ENCODE data around the gene PIK3R1.
"Not testable (repeated sequence)": the region's sequence is repeated elsewhere in the genome, so short reads cannot be mapped to it uniquely, and the experiment has no call there.

PIK3R1 gene

GRCh38 chr5:68193481-68194036 is 22.0 kb upstream of the PIK3R1 start:
- DNase-seq: no peak

DNA sequence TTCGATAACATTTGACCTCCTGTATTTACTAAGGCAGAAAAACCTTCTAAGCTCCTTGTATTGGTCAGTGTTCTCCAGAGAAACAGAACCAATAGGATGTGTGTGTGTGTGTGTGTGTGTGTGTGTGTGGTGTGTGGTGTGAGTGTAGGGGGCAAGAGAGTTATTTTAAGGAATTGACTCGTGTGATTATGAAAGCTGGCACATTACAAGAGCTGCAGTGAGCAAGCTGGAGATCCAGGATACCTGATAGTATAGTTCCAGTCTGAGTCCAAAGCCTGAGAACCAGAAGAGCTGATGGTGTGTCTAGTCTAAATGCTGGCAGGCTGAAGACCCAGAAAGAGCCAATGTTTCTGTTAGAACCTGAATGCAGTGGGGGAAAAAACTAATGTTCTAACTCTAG is 21.2 kb upstream of the PIK3R1 start:
- no peak for DNase-seq

DNA sequence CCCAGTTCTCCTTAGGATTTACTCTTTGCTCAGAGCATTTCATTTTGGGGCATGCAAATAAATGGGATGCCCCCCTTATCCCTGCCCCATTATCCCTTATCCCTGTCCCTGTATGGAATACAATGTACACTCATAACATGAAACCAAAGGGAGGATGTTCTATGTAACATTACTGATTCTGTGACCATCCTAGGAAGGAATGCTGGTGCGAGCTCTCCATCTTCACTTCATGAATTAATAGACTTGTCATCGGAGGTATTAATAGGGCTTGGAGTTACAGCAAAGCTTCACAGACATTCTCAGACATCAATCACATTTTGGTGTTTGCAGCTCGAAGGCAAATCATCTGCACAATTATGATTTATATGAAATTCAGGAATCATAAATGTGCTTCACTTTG is 20.4 kb upstream of the PIK3R1 start:
- no peak for DNase-seq

- no peak for DNase-seq
These were observed 18.7 kb upstream of the PIK3R1 start for GRCh38 chr5:68196876-68197275.

- peak in 1 of 5 experiments; percentile 39 for DNase-seq
These were observed 15.3 kb upstream of the PIK3R1 start for GRCh38 chr5:68200288-68200687.

DNA sequence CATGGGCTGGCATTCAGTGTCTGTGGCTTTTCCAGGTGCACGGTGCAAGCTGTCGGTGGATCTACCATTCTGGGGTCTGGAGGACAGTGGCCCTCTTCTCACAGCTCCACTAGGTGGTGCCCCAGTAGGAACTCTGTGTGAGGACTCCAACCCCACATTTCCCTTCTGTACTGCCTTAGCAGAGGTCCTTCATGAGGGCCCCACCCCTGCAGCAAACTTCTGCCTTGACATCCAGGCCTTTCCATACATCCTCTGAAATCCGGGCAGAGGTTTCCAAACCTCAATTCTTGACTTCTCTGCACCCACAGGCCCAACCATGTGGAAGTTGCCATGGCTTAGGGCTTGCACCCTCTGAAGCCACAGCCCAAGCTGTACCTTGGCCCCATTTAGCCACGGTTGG is 4.9 kb upstream of the PIK3R1 start:
- not testable (repeated sequence) for DNase-seq

- no peak for DNase-seq
These were observed 911 bp upstream of the PIK3R1 start for GRCh38 chr5:68214482-68215207.

DNA sequence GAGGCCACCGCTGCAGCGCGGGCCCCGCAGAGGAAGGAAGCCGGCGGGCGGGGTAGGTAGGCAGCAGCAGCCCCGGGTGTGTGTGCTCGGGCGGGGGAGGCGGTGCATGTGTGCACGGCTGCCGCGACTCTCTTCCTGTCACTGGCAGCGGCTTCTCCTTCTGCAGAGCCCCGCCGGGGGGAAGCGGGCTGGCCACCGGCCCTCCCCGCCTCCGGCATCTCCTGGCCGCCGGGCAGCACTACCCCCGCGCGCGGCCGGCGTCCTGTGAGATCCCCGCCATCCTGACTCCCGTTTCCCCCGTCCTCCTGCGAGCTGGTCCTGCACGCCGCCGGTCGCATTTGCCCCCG is 315 bp downstream of the PIK3R1 start:
- peak in 1 of 5 experiments; percentile 92 for DNase-seq

DNA sequence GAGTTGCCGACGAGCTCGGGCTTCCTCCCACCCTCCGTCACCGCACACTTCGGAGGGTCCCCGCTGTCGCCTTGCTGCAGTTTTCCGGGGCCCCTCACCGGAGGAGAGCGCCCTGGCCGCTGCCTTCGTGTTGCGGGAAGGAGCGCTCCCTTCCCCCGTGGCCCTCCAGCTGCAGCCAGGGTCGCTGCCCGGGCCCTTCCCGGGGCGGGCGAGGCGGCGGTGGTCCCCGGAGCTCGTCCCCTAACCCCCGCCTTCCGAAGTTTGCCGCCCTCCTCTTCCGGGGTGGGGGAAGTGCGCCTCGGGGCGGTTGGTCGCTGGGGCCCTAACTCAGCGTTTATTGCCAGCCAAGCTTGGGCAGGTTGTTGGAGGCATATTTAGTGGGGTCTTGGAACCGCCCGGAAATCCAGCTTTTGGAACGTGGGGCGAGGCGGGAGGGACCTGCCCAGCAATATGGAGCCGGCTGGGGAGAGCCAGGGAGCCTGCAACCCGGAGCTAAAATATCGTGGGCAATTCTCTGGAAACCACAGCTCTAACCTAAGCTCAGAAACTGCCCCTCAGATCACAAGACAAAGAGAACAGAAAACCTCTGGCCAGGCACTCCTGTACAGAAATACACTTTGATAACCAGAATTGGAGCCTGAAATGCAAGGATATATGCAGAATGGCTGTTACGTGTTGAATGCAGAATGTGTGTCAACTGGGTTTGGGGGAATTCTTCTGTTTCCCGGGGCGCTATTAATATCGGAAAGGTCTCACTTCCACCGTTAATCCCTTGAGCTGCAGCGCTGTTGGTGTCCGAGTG is 890 bp downstream of the PIK3R1 start:
- DNase-seq: peak; percentile 24 to 77 (median 43)

- peak in 1 of 5 experiments; percentile 29 for DNase-seq
These were observed 1.4 kb downstream of the PIK3R1 start for GRCh38 chr5:68217047-68217355.

DNA sequence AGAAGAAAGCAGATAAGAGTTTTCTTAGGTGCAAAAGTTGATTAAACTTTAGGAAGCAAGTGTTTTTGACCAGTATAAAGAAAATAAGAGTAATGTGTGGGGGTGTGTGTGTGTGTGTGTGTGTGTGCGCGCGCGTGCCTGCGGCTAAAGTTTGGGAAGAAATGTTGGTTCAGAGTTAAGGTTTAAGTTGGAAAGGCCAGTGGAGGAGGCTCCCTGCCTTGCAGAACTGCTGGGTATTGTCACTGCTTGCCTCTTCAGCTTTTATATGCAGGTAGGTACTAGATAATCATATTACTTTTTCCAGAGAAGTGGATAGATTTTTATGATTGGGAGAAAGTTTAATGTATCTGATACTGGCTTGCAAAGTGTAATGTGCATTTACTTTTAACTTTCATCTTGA is 2.0 kb downstream of the PIK3R1 start:
- no peak for DNase-seq

- DNase-seq: no peak
These were observed 3.7 kb downstream of the PIK3R1 start for GRCh38 chr5:68219161-68219816.

DNA sequence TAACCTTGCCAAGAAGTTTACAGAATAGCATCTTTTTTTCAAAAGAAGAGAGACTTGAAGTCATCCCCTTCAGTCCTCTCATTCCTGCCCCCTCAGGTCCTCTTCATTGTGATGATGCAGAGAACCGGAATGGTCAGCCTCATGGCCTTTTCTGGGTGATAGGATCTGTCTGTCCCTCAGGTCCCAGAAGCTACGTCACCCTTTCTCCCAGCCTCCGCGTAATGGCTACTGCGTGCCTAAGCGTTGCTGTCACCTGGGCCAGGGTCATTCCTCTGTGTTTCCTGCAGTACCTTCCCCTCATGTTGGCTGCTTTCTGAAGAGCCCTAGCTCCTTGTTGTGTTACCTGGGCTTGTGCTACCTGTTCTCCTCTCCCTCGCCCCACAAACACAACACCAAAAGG is 4.7 kb downstream of the PIK3R1 start:
- DNase-seq: no peak

- no peak for DNase-seq
These were observed 5.4 kb downstream of the PIK3R1 start for GRCh38 chr5:68220914-68221313.

GRCh38 chr5:68221488-68221887 is 5.9 kb downstream of the PIK3R1 start:
- DNase-seq: no peak

DNA sequence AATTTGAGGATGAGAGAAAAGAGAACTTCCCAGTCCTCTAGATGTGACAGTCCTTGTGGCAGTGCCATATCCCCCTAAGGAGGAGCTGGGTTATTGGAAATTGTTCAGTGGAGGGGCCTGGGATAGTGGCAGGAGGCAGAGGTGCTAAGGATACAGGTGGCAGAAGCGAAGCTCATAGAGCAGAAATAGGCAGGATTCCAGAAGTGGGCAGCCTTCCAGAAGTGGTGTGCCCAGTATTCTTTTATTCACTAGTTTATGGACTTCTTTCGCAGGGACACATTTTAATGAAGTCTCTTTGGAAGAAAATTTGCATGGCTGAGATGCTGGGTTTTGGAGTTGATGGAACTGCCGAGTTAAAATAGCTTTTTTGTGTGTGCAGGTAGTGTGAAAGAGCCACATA is 6.8 kb downstream of the PIK3R1 start:
- no peak for DNase-seq

GRCh38 chr5:68222824-68223354 is 7.3 kb downstream of the PIK3R1 start:
- DNase-seq: no peak

GRCh38 chr5:68223904-68224303 is 8.3 kb downstream of the PIK3R1 start:
- no peak for DNase-seq

DNA sequence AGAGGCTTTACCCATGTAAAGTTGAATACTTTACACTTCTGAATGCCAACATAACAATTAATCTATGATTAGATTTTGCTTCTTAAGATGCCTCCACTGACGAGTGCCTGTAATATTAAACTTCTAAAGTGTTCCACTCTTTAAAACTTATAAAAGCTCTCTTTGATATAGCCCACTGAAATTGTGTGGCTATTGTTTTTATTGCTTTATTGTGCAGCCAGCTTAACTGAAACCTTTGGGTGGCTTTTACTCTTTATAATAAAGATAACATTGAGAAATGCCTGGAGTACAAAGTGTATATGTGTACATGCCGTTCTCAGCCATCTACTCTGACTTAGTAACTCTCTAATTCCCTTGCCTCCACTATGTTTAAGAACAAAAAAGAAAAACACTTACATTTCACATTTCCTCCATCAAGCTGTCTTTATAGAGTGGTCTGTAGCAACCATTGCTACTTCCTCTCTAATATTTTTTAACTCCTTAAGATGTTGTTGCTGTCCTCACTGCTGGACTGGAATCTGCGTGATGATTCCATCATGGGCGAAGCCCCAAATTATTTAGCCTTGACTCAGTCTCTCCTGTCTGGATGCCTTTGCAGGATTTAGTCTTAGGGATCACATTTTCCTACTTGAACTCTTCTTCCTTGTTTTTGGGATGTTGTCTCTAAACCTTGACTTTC is 9.1 kb downstream of the PIK3R1 start:
- DNase-seq: no peak

- DNase-seq: no peak
These were observed 9.8 kb downstream of the PIK3R1 start for GRCh38 chr5:68225188-68225910.

DNA sequence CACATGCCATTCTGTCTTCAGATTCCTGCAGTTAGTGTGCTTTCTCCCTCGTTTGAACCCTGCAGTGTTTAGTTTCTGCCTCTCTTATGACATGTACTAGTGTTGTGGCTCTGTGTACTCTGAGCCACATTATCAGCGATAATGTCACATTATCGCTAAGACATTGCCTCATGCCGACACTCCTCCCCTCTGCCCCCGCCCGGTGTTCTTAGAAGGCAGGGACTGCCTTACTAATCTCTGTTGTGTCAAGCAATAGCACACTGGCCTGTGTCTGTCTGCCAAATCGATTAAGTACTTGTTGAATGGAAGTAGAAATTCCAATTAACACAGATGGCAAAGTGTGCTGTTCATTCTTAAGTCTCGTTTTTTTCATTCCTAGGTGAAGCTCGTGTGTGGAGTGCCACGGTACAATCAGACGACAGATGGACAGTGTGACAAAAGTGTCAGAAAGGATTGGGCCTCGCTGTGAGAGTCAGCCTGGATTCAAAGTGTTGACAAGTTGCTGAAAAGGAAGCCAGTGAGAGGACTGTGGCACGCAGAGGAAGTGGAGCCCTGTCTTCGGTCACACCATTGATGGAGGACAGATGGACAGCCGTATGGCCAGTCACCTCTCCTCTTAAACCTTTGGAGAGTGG is 10.5 kb downstream of the PIK3R1 start:
- DNase-seq: no peak

Data from T-helper 2 cell (primary cell).